Activated CD4-positive, alpha-beta memory T cell treated with anti-CD3 and anti-CD28 coated beads for 36 hours (primary cell): Measurements from ENCODE around the gene LUC7L3. TPM values are rescaled to one million over a fixed set of nuclear protein-coding genes. Genes with fewer than 3 reads are reported as not detected.
"Not testable (repeated sequence)": the region's sequence is repeated elsewhere in the genome, so short reads cannot be mapped to it uniquely, and the experiment has no call there.

ENCODE experiments used
- CTCF ChIA-PET: fragments of 350-600 bp; sonication (Branson Sonifier 250); formaldehyde crosslinking; loops from one replicate; lab custom pipeline; 2021; ENCODE audit warnings: antibody characterized with exemption, inconsistent platforms; lab: Charles Lee
- POLR2A ChIA-PET: fragments of 350-600 bp; sonication (Branson Sonifier 250); formaldehyde crosslinking; loops from one replicate; lab custom pipeline; 2021; ENCODE audit warnings: antibody characterized with exemption; lab: Charles Lee
- DNase-seq: peaks from one replicate; pipeline ENCODE4 v3.0.0-alpha.2; 2020
- H3K27ac Mint-ChIP-seq: one replicate; pipeline ENCODE4 v1.8.0; 2021; ENCODE audit warnings: mixed read lengths
- H3K27me3 Mint-ChIP-seq: one replicate; pipeline ENCODE4 v1.8.0; 2021; ENCODE audit warnings: mixed read lengths
- H3K36me3 Mint-ChIP-seq: one replicate; pipeline ENCODE4 v1.8.0; 2021; ENCODE audit warnings: mixed read lengths
- H3K4me1 Mint-ChIP-seq: one replicate; pipeline ENCODE4 v1.8.0; 2021; ENCODE audit warnings: low read depth, mixed read lengths
- H3K4me3 Mint-ChIP-seq: one replicate; pipeline ENCODE4 v1.8.0; 2021; ENCODE audit warnings: mild to moderate bottlenecking, mixed read lengths
- H3K9me3 Mint-ChIP-seq: one replicate; pipeline ENCODE4 v1.8.0; 2021; ENCODE audit warnings: mixed read lengths
- intact Hi-C: fragments of 100-400 bp; cut with micrococcal nuclease; formaldehyde crosslinking; loops from one replicate; pipeline ENCODE4 v1.15.1; 2023
- total RNA-seq, 2 experiments: library from RNA; stranded (reverse); gene quantifications; one replicate each; pipeline ENCODE4 v1.2.3, GENCODE V29; 2021

LUC7L3 gene
- total RNA-seq, 2 experiments from 2014 or later: 120 to 137 TPM

DNA sequence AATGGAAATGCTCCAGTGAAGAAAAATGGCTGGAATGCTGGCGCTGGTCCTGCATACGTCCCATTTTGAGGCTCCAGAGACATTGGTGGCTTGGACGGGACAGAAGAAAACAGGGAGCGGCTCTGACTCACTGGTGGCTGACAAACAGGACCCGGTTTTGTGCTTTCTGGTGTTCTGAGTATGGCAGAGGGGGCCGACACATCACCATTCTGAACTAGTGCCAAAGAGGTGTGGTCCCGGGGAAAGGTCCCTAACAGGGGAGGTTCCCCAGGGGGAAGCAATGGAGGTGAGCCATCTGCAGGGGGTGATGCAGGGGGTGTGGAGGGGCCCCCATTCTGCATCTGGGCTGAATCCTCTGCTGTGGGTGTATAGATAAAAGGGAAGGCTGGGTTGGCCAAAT, 20.0 kb upstream of the LUC7L3 start:
- ChIA-PET POLR2A (no interaction called here), CTCF (interaction anchor here (0.6 kb wide), 1 partner anchor 145 kb away, joined by 3 read pairs; no protein-coding TSS in a partner anchor)
- Mint-ChIP-seq H3K36me3 (peaks cover 41% of the 10 kb centered on the region), H3K4me3 (no peak overlapping the region), H3K4me1 (peaks cover 34% of the 10 kb centered on the region), H3K27me3 (no peaks in the 10 kb centered on the region), H3K27ac (no peak overlapping the region), H3K9me3 (no peaks in the 10 kb centered on the region)
- intact Hi-C loops: no loop called here
- DNase-seq: no peak

DNA sequence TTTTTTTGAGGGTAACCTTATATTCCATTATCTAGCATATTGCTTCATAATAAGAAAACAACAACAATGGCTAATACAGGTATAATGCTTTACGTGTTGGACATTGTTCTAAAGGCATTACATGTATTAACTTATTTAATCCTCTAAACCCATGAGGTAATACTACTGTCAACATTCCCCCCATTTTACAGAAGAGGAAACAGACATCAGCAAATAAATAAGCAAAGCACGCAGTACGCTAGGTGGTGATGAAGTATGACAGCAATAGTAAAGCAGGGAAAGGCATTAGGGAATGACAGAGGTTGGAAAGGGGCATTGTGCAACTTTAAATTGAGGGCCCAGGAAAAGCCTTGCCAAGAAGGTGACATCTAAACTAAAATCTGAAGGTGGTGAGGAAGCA, 16.2 kb upstream of the LUC7L3 start:
- H3K4me1 Mint-ChIP-seq: peaks cover 51% of the 10 kb centered on the region
- intact Hi-C loops: no loop called here
- DNase-seq: no peak
- H3K9me3 Mint-ChIP-seq: no peaks in the 10 kb centered on the region
- POLR2A ChIA-PET: no interaction called here
- H3K36me3 Mint-ChIP-seq: peaks cover 26% of the 10 kb centered on the region
- H3K4me3 Mint-ChIP-seq: no peak overlapping the region
- CTCF ChIA-PET: interaction anchor here (2.8 kb wide), 1 partner anchor 73 kb away, joined by 10 read pairs; no protein-coding TSS in a partner anchor
- no peaks in the 10 kb centered on the region for H3K27me3 Mint-ChIP-seq
- H3K27ac Mint-ChIP-seq: peak overlapping the region; percentile 50

DNA sequence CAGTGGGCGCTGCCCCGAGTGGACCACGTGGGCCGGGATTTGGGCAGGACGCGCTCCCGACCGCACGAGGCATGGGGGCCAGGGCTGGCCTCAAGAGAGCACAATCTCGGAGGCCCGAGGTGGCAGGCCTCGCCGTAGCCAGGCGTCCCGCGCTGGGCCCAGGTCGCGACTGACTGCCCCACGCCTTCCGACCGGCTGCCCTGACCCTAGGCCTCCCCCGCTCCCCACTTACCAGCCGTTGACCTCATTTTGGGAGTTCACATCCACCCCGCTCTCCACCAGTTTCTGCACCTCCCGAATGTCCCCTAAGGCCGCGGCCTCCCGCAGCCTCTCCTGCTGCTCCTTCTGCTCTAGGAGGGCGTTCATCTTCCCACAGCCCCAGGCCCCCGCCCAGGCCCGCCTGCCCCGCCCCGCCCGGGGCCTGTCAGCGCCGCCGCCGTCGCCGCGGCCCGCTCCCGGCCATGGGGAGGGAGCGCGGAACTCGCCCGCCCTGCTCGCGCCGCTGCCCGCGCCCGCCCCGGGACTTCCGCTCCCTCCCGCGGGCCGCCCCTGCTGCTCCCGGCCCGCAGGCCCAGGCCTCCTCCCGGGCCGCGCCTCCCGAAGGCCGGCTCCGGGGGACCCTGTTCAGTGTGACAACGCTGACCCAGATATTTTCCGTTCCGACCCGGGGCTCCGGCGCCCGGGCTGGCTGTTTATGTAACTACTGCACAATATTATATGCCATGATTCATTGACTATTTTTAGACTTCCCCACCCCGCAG, 11.9 kb upstream of the LUC7L3 start, which contains the start of gene ANKRD40:
TSS of gene ANKRD40 (minus strand) at position 626 of the 761 bp plus-strand sequence. CDS start at position 366, 260 bp downstream.
- Mint-ChIP-seq H3K36me3 (peaks cover 14% of the 10 kb centered on the region), H3K27ac (peak within 1 kb of the TSS; percentile 96), H3K4me3 (peak within 1 kb of the TSS; percentile 96), H3K4me1 (peaks cover 48% of the 10 kb centered on the region), H3K27me3 (no peaks in the 10 kb centered on the region), H3K9me3 (no peaks in the 10 kb centered on the region)
- POLR2A ChIA-PET: interaction anchor here (0.6 to 2.3 kb wide), 5 partner anchors 10 to 18 kb away, joined by 3 to 14 read pairs (median 7); partner anchors contain the start of gene LUC7L3
- peak; percentile 95 for DNase-seq
- CTCF ChIA-PET: interaction anchor here (0.6 to 1.9 kb wide), 8 partner anchors 10 to 228 kb away, joined by 3 to 8 read pairs (median 4); partner anchors contain the start of genes LUC7L3 and SPATA20
- intact Hi-C loops: loop anchor here (1.0 to 5.0 kb wide), 3 partner anchors 12 to 230 kb away; partner anchors contain the start of genes LUC7L3 and RSAD1

DNA sequence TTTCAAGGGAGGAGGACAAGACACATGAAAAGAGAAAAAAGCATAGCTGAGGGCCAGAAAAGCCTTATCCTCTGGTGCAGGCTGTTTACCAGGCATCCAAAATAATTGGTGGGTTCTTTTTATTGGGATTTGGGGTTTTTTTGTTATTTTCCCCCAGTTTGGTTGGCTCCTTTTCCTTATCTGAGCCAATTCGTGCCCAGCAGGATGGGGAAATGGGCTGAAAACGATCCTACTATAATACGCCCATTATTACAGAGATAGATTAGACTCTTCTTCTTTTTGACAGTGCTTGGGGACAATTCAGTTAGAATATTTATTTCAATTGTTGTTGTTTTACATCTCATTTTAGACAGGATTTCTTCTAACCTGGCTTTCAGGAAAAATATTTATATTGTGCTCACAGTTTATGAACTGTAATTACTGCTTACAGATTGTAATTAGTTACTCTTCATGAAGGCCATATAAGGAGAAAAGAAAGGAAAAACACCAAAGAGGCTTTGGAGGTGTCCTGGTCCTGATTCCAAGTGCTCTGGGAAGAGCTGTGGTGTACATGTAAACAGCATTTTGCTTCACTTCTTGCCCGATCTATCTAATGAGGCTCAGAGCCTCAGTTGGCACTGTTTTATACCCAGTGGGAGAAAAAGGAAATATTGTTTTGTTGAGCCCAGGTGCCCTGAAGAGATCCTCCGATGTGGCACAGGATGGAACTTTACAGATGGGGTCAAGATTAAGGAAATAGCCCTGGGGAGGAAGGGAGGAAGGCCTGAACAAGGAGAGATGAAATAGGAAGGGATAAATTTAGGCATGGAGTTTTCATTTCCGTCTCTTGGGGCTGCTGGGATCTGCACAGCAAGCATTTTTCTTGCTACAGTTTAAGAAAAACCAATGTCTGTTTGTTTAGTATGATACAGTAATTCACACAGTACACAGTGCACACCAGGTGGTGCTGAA, 11.1 kb upstream of the LUC7L3 start:
- peaks cover 45% of the 10 kb centered on the region for H3K4me1 Mint-ChIP-seq
- intact Hi-C loops: loop anchor here (1.0 to 5.0 kb wide), 3 partner anchors 11 to 231 kb away; partner anchors contain the start of genes LUC7L3 and RSAD1
- peaks cover 14% of the 10 kb centered on the region for H3K36me3 Mint-ChIP-seq
- H3K27me3 Mint-ChIP-seq: no peaks in the 10 kb centered on the region
- H3K9me3 Mint-ChIP-seq: no peaks in the 10 kb centered on the region
- no peak for DNase-seq
- peak overlapping the region; percentile 96 for H3K27ac Mint-ChIP-seq
- ChIA-PET CTCF (interaction anchor here (0.6 to 1.9 kb wide), 7 partner anchors 10 to 311 kb away, joined by 3 to 8 read pairs (median 4); partner anchors contain the start of genes LRRC59 and LUC7L3), POLR2A (interaction anchor here (0.6 to 2.3 kb wide), 4 partner anchors 10 to 17 kb away, joined by 3 to 14 read pairs (median 5); partner anchors contain the start of gene LUC7L3)
- H3K4me3 Mint-ChIP-seq: peak overlapping the region; percentile 77

DNA sequence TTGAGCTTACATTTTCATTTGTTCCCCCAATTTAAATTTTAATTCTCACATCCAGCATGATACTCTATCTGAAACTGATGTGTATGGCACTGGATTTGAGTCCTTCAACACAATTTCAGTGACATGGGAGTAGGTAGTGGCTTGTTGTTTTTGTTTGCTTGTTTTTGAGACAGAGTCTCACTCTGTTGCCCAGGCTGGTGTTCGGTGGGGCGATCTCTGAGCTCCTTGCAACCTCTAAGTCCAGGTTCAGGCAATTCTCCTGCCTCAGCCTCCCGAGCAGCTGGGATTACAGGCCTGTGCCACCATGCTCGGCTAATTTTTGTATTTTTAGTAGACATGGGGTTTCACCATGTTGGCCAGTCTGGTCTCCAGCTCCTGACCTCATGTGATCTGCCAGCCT, 10.3 kb upstream of the LUC7L3 start:
- intact Hi-C loops: loop anchor here (5.0 kb wide), 2 partner anchors 167 to 232 kb away; partner anchors contain the start of gene RSAD1
- H3K27me3 Mint-ChIP-seq, H3K9me3 Mint-ChIP-seq, H3K36me3 Mint-ChIP-seq, DNase-seq: not testable (repeated sequence)
- peaks cover 38% of the 10 kb centered on the region for H3K4me1 Mint-ChIP-seq
- peak overlapping the region; percentile 96 for H3K27ac Mint-ChIP-seq
- H3K4me3 Mint-ChIP-seq: peak overlapping the region; percentile 77
- POLR2A ChIA-PET: interaction anchor here (1.1 to 2.3 kb wide), 2 partner anchors 11 to 13 kb away, joined by 3 to 14 read pairs; partner anchors contain the start of gene LUC7L3
- CTCF ChIA-PET: interaction anchor here (1.5 to 1.9 kb wide), 5 partner anchors 9 to 312 kb away, joined by 3 to 8 read pairs (median 4); partner anchors contain the start of genes LRRC59 and LUC7L3

DNA sequence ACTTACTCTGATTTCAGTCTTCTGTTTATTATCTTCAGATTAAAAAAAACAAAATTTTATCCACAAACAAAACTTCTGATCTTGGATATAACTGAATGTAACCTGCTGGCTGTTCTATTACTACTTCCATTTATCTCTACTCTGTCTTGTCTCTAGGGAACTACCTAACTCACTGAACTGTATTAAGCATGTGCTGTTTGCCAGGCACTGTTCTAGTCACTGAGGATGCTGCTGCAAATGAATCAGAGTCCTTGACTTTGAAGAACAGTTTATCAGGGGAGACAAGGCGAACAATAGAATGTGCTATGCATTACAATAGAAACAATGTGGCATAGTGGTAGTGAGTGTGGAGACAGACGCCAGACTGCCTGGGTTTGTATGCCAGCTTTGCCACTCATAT, 9.4 kb upstream of the LUC7L3 start:
- H3K4me1 Mint-ChIP-seq: peaks cover 32% of the 10 kb centered on the region
- ChIA-PET POLR2A (interaction anchor here (2.3 kb wide), 1 partner anchor 10 kb away, joined by 14 read pairs; the partner anchor contains the start of gene LUC7L3), CTCF (no interaction called here)
- intact Hi-C loops: no loop called here
- no peak for DNase-seq
- H3K9me3 Mint-ChIP-seq: no peaks in the 10 kb centered on the region
- H3K27ac Mint-ChIP-seq: peak overlapping the region; percentile 65
- H3K36me3 Mint-ChIP-seq: peaks cover 8% of the 10 kb centered on the region
- no peak overlapping the region for H3K4me3 Mint-ChIP-seq
- no peaks in the 10 kb centered on the region for H3K27me3 Mint-ChIP-seq

DNA sequence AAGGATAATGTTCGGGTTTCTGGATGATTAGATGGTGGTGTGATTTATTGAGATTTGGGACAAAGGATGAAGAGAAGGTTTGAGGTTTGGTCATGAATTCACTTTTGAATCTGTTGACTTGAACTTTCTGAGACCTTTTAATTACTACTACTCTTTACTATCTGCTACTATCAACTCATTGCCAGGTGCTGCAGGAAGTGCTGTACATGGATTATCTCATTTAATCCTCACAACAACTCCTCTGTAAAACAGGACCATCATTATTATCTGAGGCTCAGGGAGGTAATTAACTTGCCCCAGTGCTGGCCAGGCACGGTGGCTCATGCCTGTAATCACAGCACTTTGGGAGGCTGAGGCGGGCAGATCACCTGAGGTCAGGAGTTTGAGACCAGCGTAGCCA, 8.8 kb upstream of the LUC7L3 start:
- no peaks in the 10 kb centered on the region for H3K9me3 Mint-ChIP-seq
- peaks cover 29% of the 10 kb centered on the region for H3K4me1 Mint-ChIP-seq
- H3K4me3 Mint-ChIP-seq: no peak overlapping the region
- CTCF ChIA-PET: no interaction called here
- no peak for DNase-seq
- H3K27me3 Mint-ChIP-seq: no peaks in the 10 kb centered on the region
- peak overlapping the region; percentile 65 for H3K27ac Mint-ChIP-seq
- H3K36me3 Mint-ChIP-seq: peaks cover 2% of the 10 kb centered on the region
- intact Hi-C loops: no loop called here
- POLR2A ChIA-PET: no interaction called here

DNA sequence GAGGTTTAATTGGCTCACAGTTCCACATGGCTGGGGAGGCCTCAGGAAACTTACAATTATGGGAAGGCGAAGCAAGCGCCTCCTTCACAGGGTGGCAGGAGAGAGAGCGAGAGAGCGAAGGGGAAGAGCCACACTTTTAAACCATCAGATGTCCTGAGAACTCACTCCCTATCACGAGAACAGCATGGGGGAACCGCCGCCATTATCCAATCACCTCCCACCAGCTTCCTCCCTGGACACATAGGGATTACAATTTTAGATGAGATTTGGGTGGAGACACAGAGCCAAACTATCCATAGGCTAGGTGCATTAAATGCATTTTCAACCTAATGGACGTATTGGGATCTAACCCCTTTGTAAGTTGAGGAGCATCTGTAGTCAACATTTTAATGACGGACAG, 6.8 kb upstream of the LUC7L3 start:
- no peak for DNase-seq
- Mint-ChIP-seq H3K4me1 (peaks cover 19% of the 10 kb centered on the region), H3K27me3 (no peaks in the 10 kb centered on the region), H3K4me3 (no peak overlapping the region), H3K9me3 (no peaks in the 10 kb centered on the region), H3K27ac (no peak overlapping the region), H3K36me3 (no peaks in the 10 kb centered on the region)
- ChIA-PET CTCF (no interaction called here), POLR2A (no interaction called here)
- intact Hi-C loops: no loop called here

DNA sequence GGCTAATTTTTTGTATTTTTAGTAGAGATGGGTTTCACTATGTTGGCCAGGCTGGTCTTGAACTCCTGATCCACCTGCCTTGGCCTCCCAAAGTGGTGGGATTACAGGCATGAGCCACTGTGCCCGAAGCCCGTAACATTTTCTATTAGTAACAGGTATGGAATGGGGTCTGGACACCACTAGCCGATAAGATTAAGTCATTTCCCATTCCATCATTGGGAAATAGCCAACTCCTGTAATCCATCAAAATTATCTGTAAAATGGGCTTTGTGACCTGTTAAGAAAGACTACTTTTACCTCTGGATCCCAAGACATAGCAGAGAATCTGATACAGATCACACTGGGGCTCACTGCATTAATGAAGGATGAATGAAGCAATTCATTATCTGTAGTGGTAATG, 3.9 kb upstream of the LUC7L3 start:
- no peaks in the 10 kb centered on the region for H3K9me3 Mint-ChIP-seq

DNA sequence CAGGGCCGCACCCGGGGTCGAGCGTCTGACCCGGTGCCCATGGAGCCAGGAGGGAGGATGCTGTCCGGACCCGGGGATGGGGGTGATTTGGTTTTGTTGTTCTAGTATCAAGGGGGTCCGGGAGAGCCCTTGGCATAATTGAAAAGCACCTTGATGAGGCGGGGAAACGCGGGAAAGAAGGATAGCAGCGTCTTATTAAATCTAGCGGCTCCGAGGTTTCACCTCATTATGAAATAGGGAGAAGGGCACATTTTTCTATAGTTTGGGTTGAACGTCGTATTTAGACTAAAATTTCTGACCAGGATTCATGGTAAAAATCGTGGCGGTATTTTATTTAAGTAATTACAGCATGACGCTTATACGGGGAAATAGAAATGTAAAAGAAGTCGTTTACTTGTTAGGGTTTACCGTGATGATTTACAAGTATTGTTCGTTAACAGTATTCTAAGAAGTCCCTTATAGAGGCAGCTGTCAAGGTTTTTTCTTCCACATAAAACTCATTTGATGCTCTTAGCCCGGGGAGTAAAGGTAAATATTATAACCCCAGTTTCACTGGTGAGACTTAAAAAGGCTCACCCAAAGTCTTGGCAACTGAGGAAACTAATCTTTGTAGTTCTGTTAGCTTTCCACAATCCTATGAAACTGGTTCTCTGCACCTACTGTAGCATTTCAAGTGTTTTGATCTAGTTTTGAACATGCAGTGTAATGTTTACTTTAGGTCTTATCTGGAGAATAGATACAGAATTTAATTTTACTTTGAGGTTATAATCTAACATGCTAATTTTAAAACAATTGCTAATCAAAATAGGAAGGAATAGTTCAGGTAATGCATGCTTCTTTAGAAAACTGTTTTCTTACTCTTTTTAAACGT, 756 bp downstream of the LUC7L3 start:
- H3K4me3 Mint-ChIP-seq: peak overlapping the region; percentile 97
- H3K4me1 Mint-ChIP-seq: peaks cover 34% of the 10 kb centered on the region
- DNase-seq: no peak
- no peaks in the 10 kb centered on the region for H3K9me3 Mint-ChIP-seq
- POLR2A ChIA-PET: interaction anchor here (0.6 to 1.7 kb wide), 5 partner anchors 8 to 146 kb away, joined by 3 to 14 read pairs (median 5); partner anchors contain the start of genes ANKRD40 and TOB1
- peak overlapping the region; percentile 98 for H3K27ac Mint-ChIP-seq
- no peaks in the 10 kb centered on the region for H3K27me3 Mint-ChIP-seq
- CTCF ChIA-PET: interaction anchor here (0.7 to 1.0 kb wide), 2 partner anchors 12 to 13 kb away, joined by 3 to 8 read pairs; partner anchors contain the start of gene ANKRD40
- intact Hi-C loops: loop anchor here (1.0 to 5.0 kb wide), 3 partner anchors 12 to 1043 kb away; partner anchors contain the start of genes SPOP and TOB1
- H3K36me3 Mint-ChIP-seq: peaks cover 14% of the 10 kb centered on the region

More for the DNA sequence above, 3.9 kb upstream of the LUC7L3 start:
- intact Hi-C loops: loop anchor here (5.0 kb wide), 1 partner anchor 1038 kb away; the partner anchor contains the start of gene SPOP
- Mint-ChIP-seq H3K4me1 (peaks cover 2% of the 10 kb centered on the region), H3K4me3 (no peak overlapping the region), H3K27me3 (no peaks in the 10 kb centered on the region), H3K36me3 (no peaks in the 10 kb centered on the region), H3K27ac (no peak overlapping the region)
- CTCF ChIA-PET: no interaction called here
- POLR2A ChIA-PET: no interaction called here
- no peak for DNase-seq
